ENCODE data around the gene IMPA2.

DNA sequence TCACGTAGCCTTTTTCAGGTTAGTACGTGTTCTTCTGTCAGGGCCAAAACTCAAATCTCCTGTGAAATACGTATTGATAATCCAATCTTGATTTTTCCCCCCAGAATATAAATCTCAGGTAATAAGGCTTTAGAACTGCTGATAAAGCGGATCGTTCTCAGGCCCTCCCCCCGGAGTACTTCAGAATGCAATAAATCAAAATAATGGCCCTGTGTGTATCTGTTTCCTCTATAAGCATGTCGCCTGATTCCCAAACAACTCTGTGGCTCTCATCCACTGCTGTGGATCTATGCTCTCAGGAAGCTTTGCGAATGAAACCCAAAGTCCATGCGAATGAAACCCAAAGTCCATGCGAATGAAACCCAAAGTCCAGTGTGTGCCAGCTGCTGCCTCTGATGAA lies 49.4 kb downstream of the IMPA2 start:
- no peak for TF ChIP-seq EZH2 (IDR thresholded peaks at IDR 0.05)
- TF ChIP-seq, protein P1, sequence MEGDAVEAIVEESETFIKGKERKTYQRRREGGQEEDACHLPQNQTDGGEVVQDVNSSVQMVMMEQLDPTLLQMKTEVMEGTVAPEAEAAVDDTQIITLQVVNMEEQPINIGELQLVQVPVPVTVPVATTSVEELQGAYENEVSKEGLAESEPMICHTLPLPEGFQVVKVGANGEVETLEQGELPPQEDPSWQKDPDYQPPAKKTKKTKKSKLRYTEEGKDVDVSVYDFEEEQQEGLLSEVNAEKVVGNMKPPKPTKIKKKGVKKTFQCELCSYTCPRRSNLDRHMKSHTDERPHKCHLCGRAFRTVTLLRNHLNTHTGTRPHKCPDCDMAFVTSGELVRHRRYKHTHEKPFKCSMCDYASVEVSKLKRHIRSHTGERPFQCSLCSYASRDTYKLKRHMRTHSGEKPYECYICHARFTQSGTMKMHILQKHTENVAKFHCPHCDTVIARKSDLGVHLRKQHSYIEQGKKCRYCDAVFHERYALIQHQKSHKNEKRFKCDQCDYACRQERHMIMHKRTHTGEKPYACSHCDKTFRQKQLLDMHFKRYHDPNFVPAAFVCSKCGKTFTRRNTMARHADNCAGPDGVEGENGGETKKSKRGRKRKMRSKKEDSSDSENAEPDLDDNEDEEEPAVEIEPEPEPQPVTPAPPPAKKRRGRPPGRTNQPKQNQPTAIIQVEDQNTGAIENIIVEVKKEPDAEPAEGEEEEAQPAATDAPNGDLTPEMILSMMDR (IDR thresholded peaks at IDR 0.05), result no peak

All from neural progenitor cell (in vitro differentiated cells).